Inferior parietal cortex (tissue), 1 donor: Measurements from ENCODE around the gene TCEAL5.
"Not testable (repeated sequence)": the region's sequence is repeated elsewhere in the genome, so short reads cannot be mapped to it uniquely, and the experiment has no call there.

Source experiments
- DNase-seq: peaks from one replicate; pipeline ENCODE4 v3.0.0-alpha.2; 2016; ENCODE audit errors: extremely low spot score

Gene TCEAL5

DNA sequence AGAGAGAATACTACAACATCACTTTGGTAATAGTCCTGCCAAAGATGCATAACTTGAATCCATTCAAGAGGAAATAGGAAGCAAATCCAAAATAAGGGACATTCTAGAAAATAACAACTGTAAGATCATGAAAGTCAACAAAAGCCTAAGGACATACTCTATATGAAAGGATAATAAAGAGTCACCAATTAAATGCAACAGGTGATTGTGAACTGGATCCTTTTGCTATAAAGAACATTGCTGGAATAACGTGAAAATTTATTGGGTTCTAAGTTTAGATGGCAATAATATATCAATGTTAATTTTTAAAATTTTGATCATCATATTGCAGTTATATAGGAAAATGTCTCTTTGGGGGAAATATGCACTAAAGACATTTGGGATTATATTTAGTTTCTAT, 41.7 kb downstream of the TCEAL5 start:
- DNase-seq, result no peak

DNA sequence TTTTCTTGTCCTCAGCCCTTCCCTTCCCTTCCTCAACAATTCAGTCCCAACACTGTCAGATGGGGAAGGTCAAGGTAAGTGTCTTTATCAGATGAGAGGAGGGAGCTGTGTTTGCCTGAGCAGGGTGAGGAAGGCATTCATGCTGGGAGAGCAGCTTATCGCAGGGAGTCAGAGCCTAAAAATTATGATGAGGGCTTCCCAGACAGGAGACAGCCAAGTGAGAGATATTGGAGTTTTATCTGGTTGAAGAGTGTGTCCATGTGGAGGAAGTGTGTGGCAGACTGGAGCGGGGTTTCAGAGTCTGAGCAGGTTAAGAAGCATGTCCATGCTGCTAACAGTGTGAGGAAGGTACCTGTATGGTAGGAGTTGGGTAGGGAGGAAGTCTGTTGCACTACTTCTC, 43.3 kb downstream of the TCEAL5 start:
- no peak for DNase-seq

DNA sequence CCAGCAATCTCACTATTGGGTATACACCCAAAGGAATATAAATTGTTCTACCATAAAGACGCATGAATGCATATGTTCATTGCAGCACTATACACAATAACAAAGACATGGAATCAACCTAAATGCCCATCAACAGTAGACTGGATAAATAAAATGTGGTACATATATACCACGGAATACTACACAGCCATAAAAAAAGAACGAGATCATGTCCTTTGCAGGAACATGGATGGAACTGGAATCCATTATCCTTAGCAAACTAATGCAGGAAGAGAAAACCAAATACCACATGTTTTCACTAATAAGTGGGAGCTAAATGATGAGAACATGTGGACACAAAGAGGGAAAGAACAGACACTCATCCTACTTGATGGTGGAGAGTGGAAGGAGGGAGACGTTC, 50.6 kb downstream of the TCEAL5 start:
- DNase-seq, result not testable (repeated sequence)
